Activated CD4-positive, alpha-beta T cell treated with anti-CD3 and anti-CD28 coated beads for 1 hour (primary cell): Measurements from ENCODE around the gene TECTA.
"Not testable (repeated sequence)": the region's sequence is repeated elsewhere in the genome, so short reads cannot be mapped to it uniquely, and the experiment has no call there.

Experiments used
- DNase-seq: peaks from one replicate; pipeline ENCODE4 v3.0.0-alpha.2; 2020

TECTA gene

DNA sequence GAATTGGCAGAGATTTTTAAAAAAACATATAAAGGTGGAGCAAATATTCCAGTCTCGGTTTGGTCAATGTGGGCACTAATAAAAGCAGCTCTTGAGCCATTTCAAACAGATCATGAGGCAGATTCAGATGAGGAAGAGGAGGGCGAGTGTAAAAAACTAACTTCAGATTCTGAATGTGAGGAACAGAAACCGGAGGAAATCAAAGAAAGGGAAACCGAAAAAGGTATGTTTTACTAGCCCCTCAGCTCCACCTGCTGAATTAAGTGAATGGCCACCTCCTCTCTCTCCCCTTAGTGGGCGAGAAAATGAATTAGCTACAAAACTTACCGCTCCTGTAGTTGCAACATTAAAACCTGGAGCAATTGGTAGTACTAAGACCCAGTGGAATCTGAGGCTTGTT lies 136.2 kb downstream of the TECTA start:
- DNase-seq, result not testable (repeated sequence)

GRCh38 chr11:121237686-121238658 lies 136.9 kb downstream of the TECTA start:
- no peak for DNase-seq

DNA sequence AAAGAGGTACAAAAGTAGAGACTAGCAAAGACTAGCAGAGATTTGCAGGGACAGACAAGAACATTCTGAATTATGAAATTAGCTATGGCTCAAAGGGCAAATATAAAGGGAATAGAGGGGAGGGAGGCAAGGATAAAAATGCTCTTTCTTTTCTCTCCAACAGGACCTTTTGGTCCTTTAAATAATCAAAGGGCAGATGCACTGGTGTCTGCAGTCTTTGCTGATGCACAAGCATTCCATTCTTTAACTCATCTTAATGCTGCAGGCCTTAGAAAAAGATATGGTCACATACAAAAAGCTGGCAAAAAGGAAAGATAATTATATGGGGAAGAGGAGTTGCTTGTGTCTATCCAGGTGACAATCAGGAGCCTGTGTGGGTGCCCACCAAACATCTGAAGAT lies 137.9 kb downstream of the TECTA start:
- no peak for DNase-seq

GRCh38 chr11:121240001-121240400 lies 139.0 kb downstream of the TECTA start:
- not testable (repeated sequence) for DNase-seq

GRCh38 chr11:121240650-121241303 lies 139.7 kb downstream of the TECTA start:
- no peak for DNase-seq
